ENCODE results near the gene BMP3. TPM values are rescaled to one million over a fixed set of nuclear protein-coding genes. Genes with fewer than 3 reads are reported as not detected.

The BMP3 gene
- total and polyA plus RNA-seq, 2 of the 13 experiments (the other 11 are each of a cell fraction or from before 2014, with no cell fraction given) = not detected

GRCh38 chr4:81030981-81031791 is 678 bp downstream of the BMP3 start (continued):
- no peak for TF ChIP-seq ZNF879 (CRISPR knock-in tag; IDR thresholded peaks at IDR 0.05)

- ChIA-PET CTCF (ENCODE audit: low intra/inter-chr PET ratio, low total read pairs) (no interaction called here), POLR2A (no interaction called here)
- Histone ChIP-seq H2AFZ (ENCODE audit: low read length) (no peak overlapping the region), H3K27me3 (ENCODE audit: control insufficient read depth in 1 of 2, insufficient read depth in 2 of 2, low read length in 2 of 2) (no peaks in the 10 kb centered on the region; a peak in 1 of 5 replicates), H3K9me3 (ENCODE audit: low read length) (no peaks in the 10 kb centered on the region), H3K79me2 (ENCODE audit: insufficient read depth, low read length) (no peaks in the 10 kb centered on the region), H4K20me1 (ENCODE audit: insufficient read depth, low read length) (no peaks in the 10 kb centered on the region), H3K36me3 (replicated peaks in 1 of 2; ENCODE audit: control insufficient read depth in 1 of 2, insufficient read depth in 2 of 2, low read length in 2 of 2) (no peaks in the 10 kb centered on the region), H3K4me3 (replicated peaks in 1 of 3; ENCODE audit: insufficient read depth in 1 of 3, low read depth in 2 of 3, low read length in 3 of 3) (no peak overlapping the region), H3K9ac (ENCODE audit: insufficient read depth, low read depth, low read length) (no peak overlapping the region), H3K4me1 (ENCODE audit: insufficient read depth, low read length) (no peaks in the 10 kb centered on the region), H3K4me2 (ENCODE audit: low read depth, low read length) (no peak overlapping the region), H3K27ac (ENCODE audit: extremely low read length, insufficient read depth, low read length) (no peak overlapping the region)
- 20% methylated on average over 15 of the region's 15 CpGs for WGBS (ENCODE audit: low lambda C conversion rate)
- FAIRE-seq (no peak), DNase-seq (ENCODE audit: low spot score) (no peak), ATAC-seq (no peak)
- intact Hi-C loops (cut with micrococcal nuclease; ENCODE audit: unreplicated experiment) = no loop called here
- in situ Hi-C loops (cut with HindIII; ENCODE audit: extremely low pct_ligation_motif_present, low pct_unique_long_range_greater_than_20kb) = no loop called here
- TF ChIP-seq ZBTB21 (CRISPR knock-in tag; IDR thresholded peaks at IDR 0.05) (no peak), AGO2 (optimal IDR thresholded peaks at IDR 0.05; ENCODE audit: low read depth, low read length) (no peak), ARNT (IDR thresholded peaks at IDR 0.05) (no peak), ZNF407 (CRISPR knock-in tag; IDR thresholded peaks at IDR 0.05; ENCODE audit: not compliant biosample characterization) (no peak), POLR2AphosphoS5 (IDR thresholded peaks at IDR 0.05; ENCODE audit: low read depth, low read length) (no peak), RFXAP (CRISPR knock-in tag; IDR thresholded peaks at IDR 0.05; ENCODE audit: borderline replicate concordance) (no peak), ZC3H13 (CRISPR knock-in tag; IDR thresholded peaks at IDR 0.05) (no peak)
- BruUV-seq (replicated peaks) = no TSS peak
Measured at GRCh38 chr4:81031796-81032551, 1.5 kb downstream of the BMP3 start.

All from HepG2 (cell line).